GM12864 (cell line): ENCODE results near the gene TARS3.

ENCODE experiments used
- DNase-seq: peaks from one replicate; pipeline ENCODE4 v3.0.0-alpha.2; 2011; ENCODE audit warnings: low read depth
- H3K4me3 ChIP-seq: 2 replicates; pipeline ENCODE4 v1.5.1; 2011; ENCODE audit warnings: mild to moderate bottlenecking, low read depth, low read length, control low read depth
- TF ChIP-seq, protein P1 (sequence below): IDR thresholded peaks from 2 replicates; pipeline ENCODE4 v1.5.1; 2011; ENCODE audit warnings: low read depth, mild to moderate bottlenecking, moderate library complexity, low read length, control low read depth, inconsistent platforms; ENCODE audit errors: missing control alignments

Gene TARS3

DNA sequence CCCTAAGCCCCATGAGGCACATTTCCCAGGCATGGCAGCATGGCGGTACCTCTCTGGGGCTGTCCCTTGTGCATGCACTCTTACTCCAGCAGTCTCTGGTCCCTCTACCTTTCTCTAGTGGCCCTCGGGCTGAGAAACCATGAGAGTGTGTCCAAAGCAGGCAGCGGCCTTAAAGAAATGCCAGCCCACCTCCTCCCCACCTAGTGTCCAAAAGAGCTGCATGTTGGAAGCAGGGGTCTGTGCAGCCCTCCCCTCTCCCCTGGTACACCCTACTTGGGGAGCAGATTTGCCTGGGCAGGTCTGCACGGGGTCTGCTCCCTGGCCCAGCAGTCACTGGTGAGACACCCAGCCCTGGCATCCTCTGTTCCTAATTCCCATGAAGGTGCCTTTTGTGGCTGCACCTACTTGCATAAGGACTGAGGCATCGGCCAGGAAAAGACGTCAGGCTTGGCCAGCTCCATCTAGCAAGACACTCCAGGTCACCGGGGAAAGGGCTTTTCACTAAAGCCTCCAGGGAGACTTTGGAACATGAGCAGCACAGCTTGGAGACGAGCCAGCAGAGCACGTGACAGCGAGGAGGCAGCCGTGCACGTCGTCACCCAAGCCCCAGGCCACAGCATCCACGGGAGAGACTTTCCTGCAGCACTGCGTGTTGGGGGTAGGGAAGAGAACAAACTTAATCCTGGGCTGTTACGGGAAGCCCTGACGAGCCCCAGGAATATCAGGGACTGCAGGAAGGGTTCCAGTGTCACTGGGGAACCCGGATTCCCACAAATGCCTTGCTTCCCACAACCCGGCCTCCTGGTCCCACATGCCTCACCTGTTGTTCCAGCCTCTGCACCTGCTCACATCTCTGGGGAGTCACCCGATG, 110.9 kb downstream of the TARS3 start:
- DNase-seq = no peak
- no peak overlapping the region for H3K4me3 ChIP-seq
- TF ChIP-seq, protein P1, sequence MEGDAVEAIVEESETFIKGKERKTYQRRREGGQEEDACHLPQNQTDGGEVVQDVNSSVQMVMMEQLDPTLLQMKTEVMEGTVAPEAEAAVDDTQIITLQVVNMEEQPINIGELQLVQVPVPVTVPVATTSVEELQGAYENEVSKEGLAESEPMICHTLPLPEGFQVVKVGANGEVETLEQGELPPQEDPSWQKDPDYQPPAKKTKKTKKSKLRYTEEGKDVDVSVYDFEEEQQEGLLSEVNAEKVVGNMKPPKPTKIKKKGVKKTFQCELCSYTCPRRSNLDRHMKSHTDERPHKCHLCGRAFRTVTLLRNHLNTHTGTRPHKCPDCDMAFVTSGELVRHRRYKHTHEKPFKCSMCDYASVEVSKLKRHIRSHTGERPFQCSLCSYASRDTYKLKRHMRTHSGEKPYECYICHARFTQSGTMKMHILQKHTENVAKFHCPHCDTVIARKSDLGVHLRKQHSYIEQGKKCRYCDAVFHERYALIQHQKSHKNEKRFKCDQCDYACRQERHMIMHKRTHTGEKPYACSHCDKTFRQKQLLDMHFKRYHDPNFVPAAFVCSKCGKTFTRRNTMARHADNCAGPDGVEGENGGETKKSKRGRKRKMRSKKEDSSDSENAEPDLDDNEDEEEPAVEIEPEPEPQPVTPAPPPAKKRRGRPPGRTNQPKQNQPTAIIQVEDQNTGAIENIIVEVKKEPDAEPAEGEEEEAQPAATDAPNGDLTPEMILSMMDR = no peak

DNA sequence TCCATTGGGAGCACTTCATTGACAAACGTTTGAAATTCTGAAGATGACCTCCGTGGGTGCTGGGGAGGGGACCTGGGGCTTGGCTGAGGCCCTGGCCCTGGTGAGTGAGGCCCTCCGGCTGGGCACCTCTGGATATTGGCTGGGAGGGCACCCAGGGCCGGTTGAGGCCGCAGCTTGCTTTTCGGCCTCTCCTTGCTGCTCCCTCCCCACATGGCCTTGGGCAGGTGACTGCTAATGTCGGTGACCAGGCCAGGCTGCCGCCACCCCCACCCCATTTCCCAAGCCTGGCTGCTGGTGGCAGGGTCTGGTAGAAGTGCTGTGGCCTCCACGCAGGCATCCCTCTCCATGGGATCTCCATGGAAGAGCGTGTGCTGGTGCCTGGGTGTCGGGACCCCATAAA, 111.6 kb downstream of the TARS3 start:
- no peak overlapping the region for H3K4me3 ChIP-seq
- TF ChIP-seq, protein P1 = no peak
- no peak for DNase-seq

DNA sequence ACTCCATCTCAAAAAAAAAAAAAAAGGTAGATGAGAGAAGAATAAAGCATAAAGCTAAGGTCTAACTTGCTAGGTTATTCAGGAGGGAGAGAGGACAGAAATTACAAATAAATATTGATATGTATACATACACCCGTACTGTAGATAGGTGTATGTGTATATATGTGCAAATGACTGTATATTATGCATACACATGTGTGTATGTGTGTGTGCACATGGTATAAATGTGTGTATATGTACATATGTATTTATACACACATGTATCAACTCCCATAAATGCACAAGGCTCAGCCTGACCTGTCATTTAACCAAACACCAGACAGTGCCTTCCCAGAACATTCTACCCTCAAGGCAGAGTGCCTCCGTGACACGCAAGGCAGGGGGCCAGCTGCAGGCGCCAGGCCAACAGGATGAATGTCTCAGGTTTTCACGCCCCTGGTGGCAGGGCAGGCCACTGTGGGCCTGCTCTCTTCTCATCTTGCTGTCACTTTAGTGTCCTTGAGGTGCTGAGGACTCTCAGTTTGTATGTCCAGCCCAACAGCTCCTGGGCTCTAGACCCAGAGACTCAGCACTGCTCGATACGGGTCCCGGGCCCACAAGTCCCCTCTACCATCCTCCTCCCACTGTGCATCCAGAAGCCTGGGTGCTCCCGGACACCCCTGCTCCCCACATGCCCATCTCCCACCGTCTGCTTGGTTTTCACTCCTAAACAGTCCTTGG, 112.5 kb downstream of the TARS3 start:
- no peak overlapping the region for H3K4me3 ChIP-seq
- TF ChIP-seq, protein P1 = no peak
- DNase-seq = no peak

DNA sequence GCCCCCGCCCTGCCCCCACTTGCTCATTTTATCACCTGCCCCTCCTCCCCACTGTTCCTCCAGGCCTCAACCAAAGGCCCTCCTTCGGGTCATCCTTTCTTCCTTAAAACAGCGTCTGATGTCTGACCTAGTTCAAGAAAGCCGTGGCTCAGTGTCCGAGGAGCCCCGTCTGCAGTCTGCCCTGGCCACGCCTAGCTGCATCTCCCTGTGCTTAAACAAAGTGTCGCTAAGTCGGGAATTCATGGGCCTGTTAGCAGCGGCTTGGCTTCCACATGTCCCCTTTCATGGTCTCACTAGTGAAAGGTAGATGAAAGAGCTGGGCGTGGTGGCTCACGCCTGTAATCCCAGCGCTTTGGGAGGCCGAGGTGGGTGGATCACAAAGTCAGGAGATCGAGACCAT, 113.3 kb downstream of the TARS3 start:
- no peak overlapping the region for H3K4me3 ChIP-seq
- DNase-seq = no peak
- TF ChIP-seq, protein P1 = no peak

DNA sequence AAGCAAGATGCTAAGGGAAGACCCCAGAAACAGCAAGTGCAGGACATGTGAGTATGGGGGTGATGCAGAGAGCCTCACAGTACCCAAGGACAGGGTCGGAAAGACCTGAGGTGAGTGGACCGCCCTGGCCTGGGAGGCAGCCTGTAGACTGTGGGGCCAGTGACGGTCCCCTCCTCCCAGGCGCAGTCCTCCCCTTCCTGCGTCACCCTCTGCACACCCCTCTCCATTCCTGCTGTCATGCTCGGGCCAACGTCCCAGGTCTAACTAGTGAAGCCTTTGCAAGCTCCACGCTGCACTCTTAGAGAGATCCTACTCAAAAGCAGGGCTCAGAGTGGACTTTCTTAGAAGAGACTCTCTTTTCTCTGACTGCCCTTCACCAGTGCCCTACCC, 113.7 kb downstream of the TARS3 start:
- H3K4me3 ChIP-seq = no peak overlapping the region
- TF ChIP-seq, protein P1 = no peak
- DNase-seq = no peak

GRCh38 chr15:101609742-101610610, 114.3 kb downstream of the TARS3 start:
- DNase-seq = no peak
- no peak overlapping the region for H3K4me3 ChIP-seq
- TF ChIP-seq, protein P1 = no peak
